CD8-positive, alpha-beta memory T cell (primary cell): ENCODE measurements around the gene RBM34. TPM values are rescaled to one million over a fixed set of nuclear protein-coding genes. Genes with fewer than 3 reads are reported as not detected.

ENCODE experiments used
- polyA plus RNA-seq: library from polyadenylated mRNA; unstranded; fragments of 300-500 nt; fragmentation: Illumina TruSeq; gene quantifications from one replicate; pipeline ENCODE4 v1.2.3, GENCODE V29; 2021
- total RNA-seq, 2 experiments: library from RNA; stranded (reverse); gene quantifications; one replicate each; pipeline ENCODE4 v1.2.3, GENCODE V29; 2021

The RBM34 gene
- total and polyA plus RNA-seq, 3 experiments from 2014 or later = 78.6 to 130 (median 121) TPM

Other genes starting within 250 kb of the RBM34 start
- gene TOMM20, start 32.4 kb downstream of the RBM34 start, total RNA-seq = 100 to 1,000 TPM; 108 to 115 TPM
- 59.8 TPM for gene TOMM20, start 32.4 kb downstream of the RBM34 start, polyA plus RNA-seq
- gene ARID4B, start 166.9 kb upstream of the RBM34 start, total RNA-seq = 10 to 100 TPM; 39.9 to 43.0 TPM
- 88.6 TPM for gene ARID4B, start 166.9 kb upstream of the RBM34 start, polyA plus RNA-seq
- 10 to 100 TPM; 26.3 to 29.0 TPM for gene GGPS1, start 167.3 kb upstream of the RBM34 start, total RNA-seq
- gene GGPS1, start 167.3 kb upstream of the RBM34 start, polyA plus RNA-seq = 63.0 TPM
- 10 to 100 TPM; 19.4 to 25.7 TPM for gene TBCE, start 206.2 kb upstream of the RBM34 start, total RNA-seq
- 15.5 TPM for gene TBCE, start 206.2 kb upstream of the RBM34 start, polyA plus RNA-seq